ENCODE data around the gene RUNDC1.

Gene RUNDC1

DNA sequence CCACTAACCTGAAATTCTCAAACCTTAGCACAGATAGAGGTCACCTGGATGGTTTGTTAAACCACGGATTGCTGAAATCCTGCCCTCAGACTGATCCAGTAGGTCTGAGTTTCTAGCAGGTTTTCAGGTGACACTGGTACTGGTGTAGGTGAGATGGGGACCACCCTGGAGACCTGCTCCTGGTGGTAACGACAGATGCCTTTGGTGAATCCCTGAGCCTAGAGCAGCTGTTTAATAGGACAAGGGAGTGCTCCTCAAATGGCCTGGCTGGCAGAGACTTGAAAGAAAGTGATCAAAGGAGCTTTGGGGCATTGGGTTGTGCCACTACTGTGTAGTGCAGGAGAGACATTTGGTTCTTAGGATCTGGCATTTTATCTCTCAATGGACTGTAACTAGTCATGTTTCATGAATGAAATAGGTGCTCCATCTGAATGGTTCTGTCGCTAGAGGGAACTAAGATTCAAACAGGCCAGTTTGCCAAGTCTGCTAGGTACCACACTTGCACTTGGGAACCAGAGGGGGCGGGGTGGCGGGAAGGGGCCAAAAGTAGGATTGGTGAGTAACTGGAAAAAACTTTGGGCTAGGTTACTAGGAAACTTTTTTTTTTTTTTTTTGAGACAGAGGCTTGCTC, 23.3 kb downstream of the RUNDC1 start:
- H3K36me3 ChIP-seq (ENCODE audit: insufficient read depth, low read length) = peaks cover 24% of the 10 kb centered on the region; the same call in 1 of the 2 replicates
- peaks cover 5% of the 10 kb centered on the region for H3K27me3 ChIP-seq (ENCODE audit: insufficient read depth, low read length, poor library complexity, severe bottlenecking)
- H3F3A ChIP-seq (ENCODE audit: low read depth) = peaks cover 2% of the 10 kb centered on the region; the same call in 1 of the 2 replicates
- no peaks in the 10 kb centered on the region for H3K9me2 ChIP-seq (replicated peaks; ENCODE audit: low read depth, low read length)
- peaks cover 30% of the 10 kb centered on the region for H3K79me2 ChIP-seq (ENCODE audit: insufficient read depth, low read length)
- peaks cover 25% of the 10 kb centered on the region for H4K20me1 ChIP-seq (ENCODE audit: insufficient read depth, low read length, poor library complexity, severe bottlenecking)
- H3K4me1 ChIP-seq (ENCODE audit: insufficient read depth, low read length, poor library complexity, severe bottlenecking) = peaks cover 14% of the 10 kb centered on the region
- TF ChIP-seq, protein P1, sequence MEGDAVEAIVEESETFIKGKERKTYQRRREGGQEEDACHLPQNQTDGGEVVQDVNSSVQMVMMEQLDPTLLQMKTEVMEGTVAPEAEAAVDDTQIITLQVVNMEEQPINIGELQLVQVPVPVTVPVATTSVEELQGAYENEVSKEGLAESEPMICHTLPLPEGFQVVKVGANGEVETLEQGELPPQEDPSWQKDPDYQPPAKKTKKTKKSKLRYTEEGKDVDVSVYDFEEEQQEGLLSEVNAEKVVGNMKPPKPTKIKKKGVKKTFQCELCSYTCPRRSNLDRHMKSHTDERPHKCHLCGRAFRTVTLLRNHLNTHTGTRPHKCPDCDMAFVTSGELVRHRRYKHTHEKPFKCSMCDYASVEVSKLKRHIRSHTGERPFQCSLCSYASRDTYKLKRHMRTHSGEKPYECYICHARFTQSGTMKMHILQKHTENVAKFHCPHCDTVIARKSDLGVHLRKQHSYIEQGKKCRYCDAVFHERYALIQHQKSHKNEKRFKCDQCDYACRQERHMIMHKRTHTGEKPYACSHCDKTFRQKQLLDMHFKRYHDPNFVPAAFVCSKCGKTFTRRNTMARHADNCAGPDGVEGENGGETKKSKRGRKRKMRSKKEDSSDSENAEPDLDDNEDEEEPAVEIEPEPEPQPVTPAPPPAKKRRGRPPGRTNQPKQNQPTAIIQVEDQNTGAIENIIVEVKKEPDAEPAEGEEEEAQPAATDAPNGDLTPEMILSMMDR (conservative IDR thresholded peaks at IDR 0.05; ENCODE audit: low read length) = no peak
- no peak for TF ChIP-seq EZH2phosphoT487 (IDR thresholded peaks at IDR 0.05; ENCODE audit: borderline replicate concordance)
- H3K9me3 ChIP-seq (ENCODE audit: insufficient read depth, low read depth, low read length) = no peaks in the 10 kb centered on the region
- H3K4me3 ChIP-seq (ENCODE audit: low read length, poor library complexity, severe bottlenecking) = no peak overlapping the region
- no peak overlapping the region for H3K4me2 ChIP-seq (ENCODE audit: low read depth, low read length, poor library complexity, severe bottlenecking)
- no peak overlapping the region for H2AFZ ChIP-seq (ENCODE audit: low read length)
- no peak overlapping the region for H3K9ac ChIP-seq (ENCODE audit: low read depth, low read length, poor library complexity, severe bottlenecking)

DNA sequence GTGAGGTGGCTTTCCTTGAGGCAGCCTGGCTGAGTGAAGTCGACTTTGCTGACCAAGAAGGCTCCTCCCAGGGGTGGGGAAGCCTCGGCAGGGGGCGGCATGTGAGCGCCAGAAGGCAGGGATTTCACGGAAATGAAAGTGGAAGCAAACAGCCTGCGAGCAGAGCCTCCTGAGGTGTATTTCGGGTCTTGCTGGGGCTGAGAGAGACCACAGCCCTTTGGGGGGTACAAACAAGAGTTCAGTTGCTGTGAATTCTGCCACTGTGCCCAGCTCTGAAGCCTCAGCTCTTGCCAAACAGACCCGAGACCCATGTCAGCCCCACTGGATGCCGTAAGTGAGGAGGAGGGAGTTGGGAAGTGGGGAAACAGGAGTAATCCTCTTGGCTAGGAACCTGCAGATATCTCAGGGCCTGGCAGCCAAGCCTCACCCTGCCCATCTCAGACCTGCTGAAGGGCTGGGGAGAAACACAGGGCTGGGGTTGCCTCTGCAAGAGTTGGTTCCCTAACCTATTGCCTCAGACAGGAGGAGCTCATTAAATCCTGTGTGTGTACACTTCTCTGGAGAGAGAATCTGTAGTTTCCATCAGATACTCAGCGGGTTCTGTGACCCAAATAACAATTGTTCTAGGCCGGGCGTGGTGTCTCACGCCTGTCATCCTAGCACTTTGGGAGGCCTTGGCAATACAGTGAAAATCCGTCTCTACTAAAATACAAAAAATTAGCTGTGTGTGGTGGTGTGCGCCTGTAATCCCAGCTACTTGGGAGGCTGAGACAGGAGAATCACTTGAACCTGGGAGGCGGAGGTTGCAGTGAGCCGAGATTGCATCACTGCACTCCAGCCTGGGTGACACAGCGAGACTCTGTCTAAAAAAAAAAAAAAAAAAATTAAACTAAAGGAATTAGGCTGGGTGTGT, 26.5 kb downstream of the RUNDC1 start, which contains the start of gene IFI35:
IFI35 (plus strand) TSS at position 146 of the 913 bp plus-strand sequence; CDS start at position 310, 164 bp downstream.
- Histone ChIP-seq H3F3A (ENCODE audit: low read depth) (peaks cover 2% of the 10 kb centered on the region; the same call in 1 of the 2 replicates), H3K4me1 (ENCODE audit: insufficient read depth, low read length, poor library complexity, severe bottlenecking) (no peaks in the 10 kb centered on the region), H3K36me3 (ENCODE audit: insufficient read depth, low read length) (peaks cover 12% of the 10 kb centered on the region; the same call in 1 of the 2 replicates), H3K4me3 (ENCODE audit: low read length, poor library complexity, severe bottlenecking) (peak within 1 kb of the TSS; percentile 76), H3K79me2 (ENCODE audit: insufficient read depth, low read length) (no peaks in the 10 kb centered on the region), H3K9ac (ENCODE audit: low read depth, low read length, poor library complexity, severe bottlenecking) (peak within 1 kb of the TSS; percentile 81), H2AFZ (ENCODE audit: low read length) (peak within 1 kb of the TSS; percentile 77), H4K20me1 (ENCODE audit: insufficient read depth, low read length, poor library complexity, severe bottlenecking) (no peaks in the 10 kb centered on the region), H3K4me2 (ENCODE audit: low read depth, low read length, poor library complexity, severe bottlenecking) (peak within 1 kb of the TSS; percentile 83), H3K9me3 (ENCODE audit: insufficient read depth, low read depth, low read length) (no peaks in the 10 kb centered on the region), H3K27me3 (ENCODE audit: insufficient read depth, low read length, poor library complexity, severe bottlenecking) (no peaks in the 10 kb centered on the region), H3K9me2 (replicated peaks; ENCODE audit: low read depth, low read length) (no peaks in the 10 kb centered on the region)
- TF ChIP-seq EZH2phosphoT487 (IDR thresholded peaks at IDR 0.05; ENCODE audit: borderline replicate concordance) = no peak
- TF ChIP-seq, protein P1 (conservative IDR thresholded peaks at IDR 0.05; ENCODE audit: low read length) = peak; percentile 69

DNA sequence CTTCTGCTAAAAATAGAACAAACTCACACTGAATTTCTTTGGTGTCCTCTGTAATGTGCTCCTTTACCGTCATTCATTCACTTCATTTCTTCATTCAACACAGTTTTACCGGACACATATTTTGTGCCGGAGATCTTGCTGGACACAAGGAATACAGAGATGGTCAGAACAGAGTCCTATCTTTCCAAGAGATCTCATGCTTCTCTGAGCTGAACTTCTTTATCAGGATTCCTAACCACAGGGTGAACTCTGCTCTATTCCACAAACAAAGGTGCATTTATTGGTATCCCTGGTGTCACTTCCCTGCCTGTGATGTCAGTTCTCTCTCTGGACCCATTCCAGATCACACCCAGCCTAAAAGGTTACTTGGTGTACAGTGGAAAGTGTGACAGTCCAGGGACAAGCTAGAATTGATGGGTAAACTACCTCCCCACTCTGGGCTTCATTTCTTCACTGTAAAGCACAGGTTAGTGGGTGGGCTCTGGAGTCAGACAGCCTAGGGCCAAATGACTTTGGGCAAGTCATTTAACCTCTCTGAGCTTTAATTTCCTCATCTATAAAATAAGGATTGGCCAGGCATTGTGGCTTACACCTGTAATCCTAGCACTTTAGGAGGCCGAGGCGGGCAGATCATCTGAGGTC, 30.4 kb downstream of the RUNDC1 start:
- TF ChIP-seq, protein P1 (conservative IDR thresholded peaks at IDR 0.05; ENCODE audit: low read length) = no peak
- TF ChIP-seq EZH2phosphoT487 (IDR thresholded peaks at IDR 0.05; ENCODE audit: borderline replicate concordance) = no peak
- H3K4me2 ChIP-seq (ENCODE audit: low read depth, low read length, poor library complexity, severe bottlenecking) = no peak overlapping the region
- no peak overlapping the region for H3K4me3 ChIP-seq (ENCODE audit: low read length, poor library complexity, severe bottlenecking)
- no peaks in the 10 kb centered on the region for H3K9me3 ChIP-seq (ENCODE audit: insufficient read depth, low read depth, low read length)
- no peaks in the 10 kb centered on the region for H3F3A ChIP-seq (ENCODE audit: low read depth)
- no peaks in the 10 kb centered on the region for H3K4me1 ChIP-seq (ENCODE audit: insufficient read depth, low read length, poor library complexity, severe bottlenecking)
- H3K9me2 ChIP-seq (replicated peaks; ENCODE audit: low read depth, low read length) = no peaks in the 10 kb centered on the region
- no peaks in the 10 kb centered on the region for H4K20me1 ChIP-seq (ENCODE audit: insufficient read depth, low read length, poor library complexity, severe bottlenecking)
- no peak overlapping the region for H3K9ac ChIP-seq (ENCODE audit: low read depth, low read length, poor library complexity, severe bottlenecking)
- H3K27me3 ChIP-seq (ENCODE audit: insufficient read depth, low read length, poor library complexity, severe bottlenecking) = no peaks in the 10 kb centered on the region
- peaks cover 14% of the 10 kb centered on the region; the same call in 1 of the 2 replicates for H3K36me3 ChIP-seq (ENCODE audit: insufficient read depth, low read length)
- H2AFZ ChIP-seq (ENCODE audit: low read length) = no peak overlapping the region
- no peaks in the 10 kb centered on the region for H3K79me2 ChIP-seq (ENCODE audit: insufficient read depth, low read length)

Measured in Loucy (cell line).